Amniotic stem cell (primary cell): ENCODE measurements around the gene INO80.
"Not testable (repeated sequence)": the region's sequence is repeated elsewhere in the genome, so short reads cannot be mapped to it uniquely, and the experiment has no call there.

ENCODE experiments used
- DNase-seq: peaks from one replicate; lab custom pipeline; 2025; lab: John Stamatoyannopoulos, UW

INO80 gene

GRCh38 chr15:41116116-41116961 is at the start of gene INO80:
Gene INO80, minus strand, starts transcription at chr15:41116280. Its CDS starts 19,970 bp downstream, at chr15:41096310.
- peak; percentile 98 for DNase-seq

- DNase-seq: no peak
These were observed 45.7 kb upstream of the INO80 start for GRCh38 chr15:41161736-41162135.

GRCh38 chr15:41161336-41161735 is 45.3 kb upstream of the INO80 start:
- no peak for DNase-seq

- DNase-seq: no peak
These were observed 44.7 kb upstream of the INO80 start for GRCh38 chr15:41160639-41161315.

GRCh38 chr15:41154412-41154811 is 38.3 kb upstream of the INO80 start:
- DNase-seq: no peak

- no peak for DNase-seq
These were observed 37.7 kb upstream of the INO80 start for GRCh38 chr15:41153733-41154132.

- DNase-seq: no peak
These were observed 35.4 kb upstream of the INO80 start for GRCh38 chr15:41151451-41152005.

GRCh38 chr15:41150279-41150678 is 34.2 kb upstream of the INO80 start:
- DNase-seq: no peak

GRCh38 chr15:41148065-41148464 is 32.0 kb upstream of the INO80 start:
- DNase-seq: no peak

GRCh38 chr15:41139619-41140018 is 23.5 kb upstream of the INO80 start:
- no peak for DNase-seq

- not testable (repeated sequence) for DNase-seq
These were observed 23.0 kb upstream of the INO80 start for GRCh38 chr15:41139112-41139511.

- not testable (repeated sequence) for DNase-seq
These were observed 19.5 kb upstream of the INO80 start for GRCh38 chr15:41135580-41135979.

- DNase-seq: no peak
These were observed 17.4 kb upstream of the INO80 start for GRCh38 chr15:41133454-41133853.

GRCh38 chr15:41132094-41132493 is 16.0 kb upstream of the INO80 start:
- DNase-seq: not testable (repeated sequence)

- no peak for DNase-seq
These were observed 12.3 kb upstream of the INO80 start for GRCh38 chr15:41128174-41128902.

GRCh38 chr15:41125931-41126642 is 10.0 kb upstream of the INO80 start:
- DNase-seq: no peak

GRCh38 chr15:41125063-41125669 is 9.1 kb upstream of the INO80 start:
- DNase-seq: no peak

- no peak for DNase-seq
These were observed 8.0 kb upstream of the INO80 start for GRCh38 chr15:41124058-41124457.

GRCh38 chr15:41122849-41123248 is 6.8 kb upstream of the INO80 start:
- DNase-seq: no peak

GRCh38 chr15:41121951-41122350 is 5.9 kb upstream of the INO80 start:
- DNase-seq: no peak

GRCh38 chr15:41116962-41117252 is 827 bp upstream of the INO80 start:
- DNase-seq: no peak
